Left lobe of liver (tissue), 2 donors: ENCODE results near the gene TAF7L. TPM values are rescaled to one million over a fixed set of nuclear protein-coding genes. Genes with fewer than 3 reads are reported as not detected.

Experiments used
- ATAC-seq: fragments of 200-7000 bp; cut with Tn5 transposase; one replicate; pipeline ENCODE4 v1.9.1; 2020; ENCODE audit warnings: mild to moderate bottlenecking, moderate library complexity
- DNase-seq: peaks from one replicate; pipeline ENCODE4 v3.0.0-alpha.2; 2020; ENCODE audit warnings: low spot score
- total RNA-seq: library from RNA; stranded (reverse); gene quantifications from one replicate; pipeline ENCODE4 v1.2.1, GENCODE V29; 2021
- donor health status: DM: no; HTN: no; CAD: no; lungs with moderate emphysema.
- donor health status: DM: no; HTN: yes; CAD: no.

Gene TAF7L
- total RNA-seq, 1 donor from 2014 or later, result 0.08 TPM

- ATAC-seq (no peak), DNase-seq (no peak)
These were observed 62.0 kb downstream of the TAF7L start for GRCh38 chrX:101229170-101229569.

GRCh38 chrX:101223226-101223625 is 67.9 kb downstream of the TAF7L start:
- ATAC-seq, result no peak
- no peak for DNase-seq

GRCh38 chrX:101220662-101221260 is 70.4 kb downstream of the TAF7L start:
- ATAC-seq (no peak), DNase-seq (no peak)

GRCh38 chrX:101219864-101220346 is 71.2 kb downstream of the TAF7L start:
- DNase-seq (no peak), ATAC-seq (no peak)

GRCh38 chrX:101219116-101219863 is 71.8 kb downstream of the TAF7L start, which contains the start of gene DRP2:
Gene DRP2, plus strand, starts transcription at chrX:101219786. Its CDS starts 11,862 bp downstream, at chrX:101231648.
- no peak for DNase-seq

More at GRCh38 chrX:101219116-101219863, 71.8 kb downstream of the TAF7L start, which contains the start of gene DRP2:
- ATAC-seq, result no peak

Other genes with a start within 250 kb of the TAF7L start
- 9.7 TPM for gene TRMT2B, start 239.2 kb downstream of the TAF7L start, total RNA-seq
- gene TMEM35A, start 212.5 kb downstream of the TAF7L start, total RNA-seq, result not detected
- 0.40 TPM for gene CENPI, start 193.1 kb downstream of the TAF7L start, total RNA-seq
- not detected for gene DRP2, start 71.5 kb downstream of the TAF7L start, total RNA-seq
- 18.6 TPM for gene TIMM8A, start 57.4 kb upstream of the TAF7L start, total RNA-seq
- gene BTK, start 94.9 kb upstream of the TAF7L start, total RNA-seq, result 1.3 TPM
- 39.4 TPM for gene RPL36A, start 99.7 kb upstream of the TAF7L start, total RNA-seq
- 8.2 TPM for gene GLA, start 116.6 kb upstream of the TAF7L start, total RNA-seq
- 22.9 TPM for gene HNRNPH2, start 116.9 kb upstream of the TAF7L start, total RNA-seq
- 4.3 TPM for gene ARMCX4, start 194.1 kb upstream of the TAF7L start, total RNA-seq